GM12878 (cell line): ENCODE data around the gene MGLL.

ENCODE experiments used
- CTCF ChIP-seq, 3 experiments: IDR thresholded peaks in 2 of 3; conservative IDR thresholded peaks in 1 of 3; 2 replicates each; pipeline ENCODE4 v1.5.1; 2011; ENCODE audit warnings: low read depth in 3 of 3, low read length in 3 of 3, mild to moderate bottlenecking in 3 of 3, control low read depth in 2 of 3, moderate library complexity in 2 of 3, inconsistent platforms in 1 of 3, mixed read lengths in 1 of 3; ENCODE audit not compliant: control insufficient read depth in 2 of 3, insufficient read depth in 1 of 3; ENCODE audit errors: extremely low read depth in 1 of 3
- EP300 ChIP-seq, 2 experiments: fragments of 150-350 bp in 1 of 2; IDR thresholded peaks; 2 replicates each; pipeline ENCODE4 v1.6.1; 2011 to 2012; ENCODE audit warnings: low read depth in 2 of 2, low read length in 2 of 2, borderline replicate concordance in 1 of 2, improper control_type of control experiment in 1 of 2, inconsistent platforms in 1 of 2; ENCODE audit not compliant: control insufficient read depth in 1 of 2
- SMC3 ChIP-seq: IDR thresholded peaks from 2 replicates; pipeline ENCODE4 v1.6.1; 2011; ENCODE audit warnings: low read length, improper control_type of control experiment, borderline replicate concordance

- TF ChIP-seq SMC3 (no peak), CTCF (IDR thresholded peaks at IDR 0.05 in 2 of 3, conservative IDR thresholded peaks at IDR 0.05 in 1 of 3; ENCODE audit: control insufficient read depth in 2 of 3, extremely low read depth in 1 of 3, insufficient read depth in 1 of 3, low read depth in 3 of 3, low read length in 3 of 3) (0 out of 6 replicates have a peak, but pooled peaks of 1 of the 3 experiments have one; percentile 6), EP300 (IDR thresholded peaks at IDR 0.05; ENCODE audit: borderline replicate concordance in 1 of 2, control insufficient read depth in 1 of 2, low read depth in 2 of 2, low read length in 2 of 2) (no peak)
These were observed 57.4 kb downstream of the MGLL start for GRCh38 chr3:127764841-127765362.
